ENCODE data around the gene C17orf107. TPM values are rescaled to one million over a fixed set of nuclear protein-coding genes. Genes with fewer than 3 reads are reported as not detected.

Gene C17orf107
- total RNA-seq, 2 donors from 2014 or later, result 0.74 to 1.8 TPM

GRCh38 chr17:4895121-4895520 is 4.2 kb upstream of the C17orf107 start:
- Histone ChIP-seq H3K4me3 (no peak overlapping the region), H3K27me3 (peaks cover 3% of the 10 kb centered on the region), H3K9me3 (no peaks in the 10 kb centered on the region), H3K4me1 (peaks cover 6% of the 10 kb centered on the region), H3K9ac (ENCODE audit: low read depth in 2 of 2, low read length in 2 of 2) (no peak overlapping the region), H3K27ac (no peak overlapping the region), H3K36me3 (peaks cover 39% of the 10 kb centered on the region)
- DNase-seq, result no peak
- intact Hi-C loops (cut with DNase I), result no loop called here
- TF ChIP-seq CTCF (IDR thresholded peaks at IDR 0.05), result no peak

GRCh38 chr17:4895657-4896331 is 3.5 kb upstream of the C17orf107 start:
- TF ChIP-seq CTCF (IDR thresholded peaks at IDR 0.05), result no peak
- Histone ChIP-seq H3K36me3 (peaks cover 33% of the 10 kb centered on the region), H3K4me1 (peaks cover 13% of the 10 kb centered on the region), H3K27me3 (peaks cover 3% of the 10 kb centered on the region), H3K27ac (no peak overlapping the region), H3K9ac (ENCODE audit: low read depth in 2 of 2, low read length in 2 of 2) (no peak overlapping the region), H3K9me3 (no peaks in the 10 kb centered on the region), H3K4me3 (no peak overlapping the region)
- intact Hi-C loops (cut with DNase I), result no loop called here
- no peak for DNase-seq

- intact Hi-C loops (cut with DNase I), result no loop called here
- Histone ChIP-seq H3K27me3 (peaks cover 3% of the 10 kb centered on the region), H3K36me3 (peaks cover 25% of the 10 kb centered on the region), H3K9ac (ENCODE audit: low read depth in 2 of 2, low read length in 2 of 2) (no peak overlapping the region), H3K9me3 (no peaks in the 10 kb centered on the region), H3K4me3 (no peak overlapping the region), H3K4me1 (peaks cover 14% of the 10 kb centered on the region), H3K27ac (no peak overlapping the region)
- DNase-seq, result no peak
- no peak for TF ChIP-seq CTCF (IDR thresholded peaks at IDR 0.05)
Observed at GRCh38 chr17:4896332-4897197, 2.8 kb upstream of the C17orf107 start.

- H3K27ac ChIP-seq, result no peak overlapping the region
- no peak for DNase-seq
- H3K9ac ChIP-seq (ENCODE audit: low read depth in 2 of 2, low read length in 2 of 2), result no peak overlapping the region
- peaks cover 14% of the 10 kb centered on the region for H3K4me1 ChIP-seq
- no peaks in the 10 kb centered on the region for H3K9me3 ChIP-seq
- TF ChIP-seq CTCF (IDR thresholded peaks at IDR 0.05), result no peak
- peaks cover 24% of the 10 kb centered on the region for H3K36me3 ChIP-seq
- H3K27me3 ChIP-seq, result peaks cover 3% of the 10 kb centered on the region
- intact Hi-C loops (cut with DNase I), result no loop called here
- no peak overlapping the region for H3K4me3 ChIP-seq
Observed at GRCh38 chr17:4897198-4897687, 2.1 kb upstream of the C17orf107 start.

GRCh38 chr17:4897785-4898184 is 1.6 kb upstream of the C17orf107 start:
- Histone ChIP-seq H3K27ac (no peak overlapping the region), H3K4me3 (no peak overlapping the region), H3K27me3 (peaks cover 3% of the 10 kb centered on the region), H3K4me1 (peaks cover 14% of the 10 kb centered on the region), H3K9ac (ENCODE audit: low read depth in 2 of 2, low read length in 2 of 2) (no peak overlapping the region), H3K9me3 (no peaks in the 10 kb centered on the region), H3K36me3 (peaks cover 20% of the 10 kb centered on the region)
- TF ChIP-seq CTCF (IDR thresholded peaks at IDR 0.05), result no peak
- DNase-seq, result no peak
- intact Hi-C loops (cut with DNase I), result no loop called here
